IPS-15b (cell line): Measurements from ENCODE around the gene KRTAP25-1.

Experiments
- H3K27me3 ChIP-seq: one replicate; pipeline ENCODE4 v1.6.1; 2013; ENCODE audit warnings: low read length; ENCODE audit not compliant: control insufficient read depth, insufficient read depth
- H3K36me3 ChIP-seq: one replicate; pipeline ENCODE4 v1.6.1; 2013; ENCODE audit warnings: low read length; ENCODE audit not compliant: control insufficient read depth, insufficient read depth
- H3K4me1 ChIP-seq: one replicate; pipeline ENCODE4 v1.6.1; 2013; ENCODE audit warnings: mild to moderate bottlenecking, low read length; ENCODE audit not compliant: control insufficient read depth, insufficient read depth
- H3K4me3 ChIP-seq: one replicate; pipeline ENCODE4 v1.5.1; 2013; ENCODE audit warnings: low read depth, low read length
- H3K9ac ChIP-seq: one replicate; pipeline ENCODE4 v1.6.1; 2013; ENCODE audit warnings: low read depth, mild to moderate bottlenecking, low read length
- H3K9me3 ChIP-seq: one replicate; pipeline ENCODE4 v1.6.1; 2013; ENCODE audit warnings: mild to moderate bottlenecking, low read length; ENCODE audit not compliant: control insufficient read depth, insufficient read depth

Gene KRTAP25-1

GRCh38 chr21:30305136-30305535 is 15.8 kb upstream of the KRTAP25-1 start:
- no peak overlapping the region for H3K9ac ChIP-seq
- no peaks in the 10 kb centered on the region for H3K9me3 ChIP-seq
- H3K4me1 ChIP-seq = no peaks in the 10 kb centered on the region
- H3K36me3 ChIP-seq = no peaks in the 10 kb centered on the region
- H3K4me3 ChIP-seq = no peak overlapping the region
- no peaks in the 10 kb centered on the region for H3K27me3 ChIP-seq

DNA sequence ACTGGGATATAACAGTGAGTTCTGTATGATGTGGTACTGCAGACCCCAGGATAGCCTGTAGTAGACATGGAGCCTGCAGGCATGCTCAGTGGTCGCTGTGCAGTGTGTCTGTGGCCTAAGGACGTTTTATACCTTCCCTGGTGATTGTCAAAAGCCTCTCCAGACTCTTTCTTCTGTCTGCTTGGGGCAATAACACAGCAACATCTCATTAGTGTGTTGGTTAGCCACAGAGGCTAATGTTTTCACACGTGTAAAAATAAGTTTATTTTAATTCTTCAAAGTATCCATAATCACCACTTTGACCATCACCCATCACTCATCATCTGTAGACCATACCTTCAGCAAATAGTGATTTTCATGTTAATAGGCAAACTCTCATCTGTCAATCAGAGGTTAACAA is 6.5 kb downstream of the KRTAP25-1 start, which contains the start of gene KRTAP24-1:
Gene KRTAP24-1 (minus strand): TSS at position 101 of the 400 bp plus-strand sequence. CDS start 18 bp downstream, at position 83.
- Histone ChIP-seq H3K9me3 (no peaks in the 10 kb centered on the region), H3K9ac (no peak within 1 kb of the TSS), H3K36me3 (no peaks in the 10 kb centered on the region), H3K4me3 (no peak within 1 kb of the TSS), H3K4me1 (no peaks in the 10 kb centered on the region), H3K27me3 (no peaks in the 10 kb centered on the region)

GRCh38 chr21:30271611-30272010 is 17.7 kb downstream of the KRTAP25-1 start:
- H3K4me3 ChIP-seq = no peak overlapping the region
- H3K9me3 ChIP-seq = no peaks in the 10 kb centered on the region
- H3K9ac ChIP-seq = no peak overlapping the region
- no peaks in the 10 kb centered on the region for H3K27me3 ChIP-seq
- no peaks in the 10 kb centered on the region for H3K4me1 ChIP-seq
- no peaks in the 10 kb centered on the region for H3K36me3 ChIP-seq

DNA sequence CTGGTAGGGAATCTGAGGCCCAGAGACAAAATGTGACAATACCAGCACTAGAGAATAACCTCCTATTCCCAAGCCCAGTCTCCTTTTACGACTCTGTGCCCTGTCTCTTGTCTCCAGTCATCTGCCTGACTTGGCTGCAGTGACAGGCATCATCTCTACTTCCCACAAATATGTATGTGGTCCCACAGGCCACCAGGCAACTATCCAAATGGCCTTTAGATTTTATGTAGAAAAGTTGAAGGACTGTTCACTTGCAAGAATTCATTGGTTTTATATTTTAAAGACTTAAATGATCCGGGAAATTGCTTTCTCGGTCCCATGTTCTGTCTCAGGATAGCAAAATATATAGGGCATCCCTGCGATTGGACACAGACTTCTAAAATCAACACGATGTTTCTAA is 18.2 kb downstream of the KRTAP25-1 start:
- Histone ChIP-seq H3K9ac (no peak overlapping the region), H3K4me3 (no peak overlapping the region), H3K36me3 (no peaks in the 10 kb centered on the region), H3K27me3 (no peaks in the 10 kb centered on the region), H3K4me1 (no peaks in the 10 kb centered on the region), H3K9me3 (no peaks in the 10 kb centered on the region)

GRCh38 chr21:30269803-30270530 is 19.3 kb downstream of the KRTAP25-1 start:
- Histone ChIP-seq H3K9me3 (no peaks in the 10 kb centered on the region), H3K4me1 (no peaks in the 10 kb centered on the region), H3K4me3 (no peak overlapping the region), H3K9ac (no peak overlapping the region), H3K27me3 (no peaks in the 10 kb centered on the region), H3K36me3 (no peaks in the 10 kb centered on the region)

DNA sequence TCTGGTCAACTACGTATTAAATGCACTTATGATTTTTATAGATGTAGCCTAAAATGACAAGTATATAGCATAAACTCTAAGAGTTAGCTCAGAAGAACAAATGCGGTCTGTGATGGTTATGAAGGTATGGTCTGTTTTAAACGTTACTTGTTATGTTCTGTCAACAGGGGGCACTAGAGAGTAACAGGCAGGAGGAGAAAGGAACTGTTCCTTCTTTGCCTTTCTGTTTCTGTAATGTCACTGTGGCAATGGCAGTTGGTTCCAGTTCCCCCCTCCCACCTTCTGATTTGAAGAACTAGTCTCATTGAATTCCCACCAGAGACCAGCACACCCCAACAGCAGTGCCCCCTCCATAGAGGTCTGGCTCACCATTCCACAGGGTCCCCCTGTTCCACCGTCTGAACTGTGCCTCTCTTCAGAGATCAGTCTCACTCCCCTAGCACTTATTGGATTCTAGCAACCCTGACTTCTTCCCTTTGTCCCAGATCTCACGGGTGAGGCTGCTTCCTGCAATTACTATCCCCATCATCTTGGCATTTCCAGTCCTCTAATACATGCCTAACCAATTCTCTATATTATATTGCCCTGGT is 20.6 kb downstream of the KRTAP25-1 start:
- Histone ChIP-seq H3K9me3 (no peaks in the 10 kb centered on the region), H3K4me1 (no peaks in the 10 kb centered on the region), H3K27me3 (no peaks in the 10 kb centered on the region), H3K9ac (no peak overlapping the region), H3K36me3 (no peaks in the 10 kb centered on the region), H3K4me3 (no peak overlapping the region)

- no peak overlapping the region for H3K4me3 ChIP-seq
- H3K27me3 ChIP-seq = no peaks in the 10 kb centered on the region
- no peaks in the 10 kb centered on the region for H3K4me1 ChIP-seq
- no peak overlapping the region for H3K9ac ChIP-seq
- H3K36me3 ChIP-seq = no peaks in the 10 kb centered on the region
- no peaks in the 10 kb centered on the region for H3K9me3 ChIP-seq
Measured at GRCh38 chr21:30257773-30258172, 31.5 kb downstream of the KRTAP25-1 start.

- H3K27me3 ChIP-seq = no peaks in the 10 kb centered on the region
- H3K9ac ChIP-seq = no peak overlapping the region
- no peaks in the 10 kb centered on the region for H3K9me3 ChIP-seq
- H3K36me3 ChIP-seq = no peaks in the 10 kb centered on the region
- no peaks in the 10 kb centered on the region for H3K4me1 ChIP-seq
- H3K4me3 ChIP-seq = no peak overlapping the region
Measured at GRCh38 chr21:30256100-30256499, 33.2 kb downstream of the KRTAP25-1 start.

GRCh38 chr21:30255679-30256078 is 33.6 kb downstream of the KRTAP25-1 start:
- H3K4me1 ChIP-seq = no peaks in the 10 kb centered on the region
- H3K36me3 ChIP-seq = no peaks in the 10 kb centered on the region
- no peaks in the 10 kb centered on the region for H3K9me3 ChIP-seq
- no peaks in the 10 kb centered on the region for H3K27me3 ChIP-seq
- H3K4me3 ChIP-seq = no peak overlapping the region
- H3K9ac ChIP-seq = no peak overlapping the region

GRCh38 chr21:30251781-30252180 is 37.5 kb downstream of the KRTAP25-1 start:
- H3K4me1 ChIP-seq = no peaks in the 10 kb centered on the region
- no peak overlapping the region for H3K4me3 ChIP-seq
- H3K27me3 ChIP-seq = no peaks in the 10 kb centered on the region
- no peaks in the 10 kb centered on the region for H3K36me3 ChIP-seq
- no peak overlapping the region for H3K9ac ChIP-seq
- no peaks in the 10 kb centered on the region for H3K9me3 ChIP-seq

GRCh38 chr21:30249936-30250335 is 39.4 kb downstream of the KRTAP25-1 start:
- Histone ChIP-seq H3K9me3 (no peaks in the 10 kb centered on the region), H3K36me3 (no peaks in the 10 kb centered on the region), H3K27me3 (no peaks in the 10 kb centered on the region), H3K9ac (no peak overlapping the region), H3K4me3 (no peak overlapping the region), H3K4me1 (no peaks in the 10 kb centered on the region)

- no peaks in the 10 kb centered on the region for H3K9me3 ChIP-seq
- no peaks in the 10 kb centered on the region for H3K27me3 ChIP-seq
- H3K4me3 ChIP-seq = no peak overlapping the region
- H3K36me3 ChIP-seq = no peaks in the 10 kb centered on the region
- no peak overlapping the region for H3K9ac ChIP-seq
- H3K4me1 ChIP-seq = no peaks in the 10 kb centered on the region
Measured at GRCh38 chr21:30248844-30249243, 40.5 kb downstream of the KRTAP25-1 start.
